Astrocyte of the spinal cord (primary cell): Measurements from ENCODE around the gene ZNF423.

Source experiments
- DNase-seq: peaks from one replicate; pipeline ENCODE4 v3.0.0; 2011; ENCODE audit warnings: low read depth, low spot score
- H3K4me3 ChIP-seq: 2 replicates; pipeline ENCODE4 v1.5.1; 2011; ENCODE audit warnings: low read depth, mild to moderate bottlenecking, low read length, moderate library complexity
- in situ Hi-C: cut with HindIII; loops from 2 replicates; pipeline ENCODE4 v1.10.0; 2017; ENCODE audit warnings: low sequenced_read_pairs
- TF ChIP-seq, protein P1 (sequence below): IDR thresholded peaks from 2 replicates; pipeline ENCODE4 v1.5.1; 2012; ENCODE audit warnings: low read depth, mild to moderate bottlenecking, low read length, inconsistent platforms

The ZNF423 gene

DNA sequence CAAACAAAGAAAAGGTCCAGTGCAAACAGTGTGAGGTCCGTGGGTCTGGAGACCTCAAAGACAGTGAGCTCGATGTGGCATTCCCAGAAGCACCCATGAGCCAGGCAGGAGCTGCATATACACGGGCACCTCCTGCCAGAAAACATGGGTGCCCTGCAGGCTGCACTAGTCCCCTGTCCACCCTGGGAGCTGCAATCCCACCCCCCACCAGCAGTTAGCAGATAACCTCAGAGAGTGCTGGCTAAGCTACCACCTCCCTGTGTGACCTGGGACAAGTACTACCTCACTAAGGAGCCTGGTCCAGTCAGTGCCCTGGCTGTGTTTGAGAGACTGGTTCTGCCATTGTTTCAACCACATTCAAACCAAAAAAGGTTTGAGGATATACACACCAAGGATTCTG lies 135.7 kb downstream of the ZNF423 start:
- no peak overlapping the region for H3K4me3 ChIP-seq
- in situ Hi-C loops: no loop called here
- TF ChIP-seq, protein P1, sequence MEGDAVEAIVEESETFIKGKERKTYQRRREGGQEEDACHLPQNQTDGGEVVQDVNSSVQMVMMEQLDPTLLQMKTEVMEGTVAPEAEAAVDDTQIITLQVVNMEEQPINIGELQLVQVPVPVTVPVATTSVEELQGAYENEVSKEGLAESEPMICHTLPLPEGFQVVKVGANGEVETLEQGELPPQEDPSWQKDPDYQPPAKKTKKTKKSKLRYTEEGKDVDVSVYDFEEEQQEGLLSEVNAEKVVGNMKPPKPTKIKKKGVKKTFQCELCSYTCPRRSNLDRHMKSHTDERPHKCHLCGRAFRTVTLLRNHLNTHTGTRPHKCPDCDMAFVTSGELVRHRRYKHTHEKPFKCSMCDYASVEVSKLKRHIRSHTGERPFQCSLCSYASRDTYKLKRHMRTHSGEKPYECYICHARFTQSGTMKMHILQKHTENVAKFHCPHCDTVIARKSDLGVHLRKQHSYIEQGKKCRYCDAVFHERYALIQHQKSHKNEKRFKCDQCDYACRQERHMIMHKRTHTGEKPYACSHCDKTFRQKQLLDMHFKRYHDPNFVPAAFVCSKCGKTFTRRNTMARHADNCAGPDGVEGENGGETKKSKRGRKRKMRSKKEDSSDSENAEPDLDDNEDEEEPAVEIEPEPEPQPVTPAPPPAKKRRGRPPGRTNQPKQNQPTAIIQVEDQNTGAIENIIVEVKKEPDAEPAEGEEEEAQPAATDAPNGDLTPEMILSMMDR: no peak
- no peak for DNase-seq

DNA sequence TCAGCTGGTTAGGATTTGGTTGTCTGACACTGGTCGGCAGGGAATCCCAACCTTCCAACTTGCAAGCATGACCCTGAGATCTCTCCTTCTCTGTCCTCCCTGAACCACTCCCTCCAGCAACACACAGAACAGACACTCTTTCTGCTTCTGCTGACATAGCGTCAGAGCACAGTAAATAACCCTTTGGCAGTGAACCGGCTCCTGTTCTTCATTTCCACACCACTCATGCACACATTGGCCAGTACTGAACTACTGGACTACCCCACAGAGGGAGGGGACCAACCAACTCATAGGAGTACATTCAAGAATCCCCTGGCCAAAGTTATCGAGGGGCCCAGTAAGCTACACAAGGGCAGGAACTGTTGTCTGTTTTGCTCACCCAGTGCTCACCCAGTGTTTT lies 138.2 kb downstream of the ZNF423 start:
- DNase-seq: no peak
- TF ChIP-seq, protein P1: no peak
- H3K4me3 ChIP-seq: no peak overlapping the region
- in situ Hi-C loops: no loop called here

DNA sequence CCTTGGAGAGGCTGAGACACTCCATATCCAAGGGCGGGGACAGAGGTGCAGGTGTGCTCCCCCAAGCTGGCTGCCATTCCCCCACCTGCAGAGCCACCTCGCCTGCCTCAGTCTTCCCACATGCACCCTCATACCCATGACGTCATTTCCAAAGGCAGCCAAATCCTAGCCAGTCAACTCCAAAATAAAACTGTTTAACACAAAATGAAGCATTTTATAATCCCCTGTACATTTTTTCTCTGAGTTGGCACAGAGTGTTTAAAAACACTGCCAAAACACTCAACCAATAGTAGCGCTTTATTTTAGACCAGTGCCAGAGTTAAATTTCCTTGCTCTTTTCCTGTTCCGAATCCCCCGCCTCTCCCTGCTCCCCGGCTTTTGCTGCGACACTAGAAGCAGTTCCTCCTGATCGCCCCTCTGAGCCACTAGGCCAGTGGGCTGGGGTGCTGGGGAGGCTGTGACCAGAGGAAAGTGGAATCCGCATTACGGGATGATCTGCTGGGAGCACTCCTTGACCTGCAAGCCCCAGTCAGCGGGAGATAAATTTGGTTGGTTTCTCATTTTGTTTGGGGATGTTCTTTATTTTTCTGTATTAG lies 139.5 kb downstream of the ZNF423 start:
- no peak for DNase-seq
- TF ChIP-seq, protein P1: no peak
- in situ Hi-C loops: no loop called here
- H3K4me3 ChIP-seq: no peak overlapping the region

DNA sequence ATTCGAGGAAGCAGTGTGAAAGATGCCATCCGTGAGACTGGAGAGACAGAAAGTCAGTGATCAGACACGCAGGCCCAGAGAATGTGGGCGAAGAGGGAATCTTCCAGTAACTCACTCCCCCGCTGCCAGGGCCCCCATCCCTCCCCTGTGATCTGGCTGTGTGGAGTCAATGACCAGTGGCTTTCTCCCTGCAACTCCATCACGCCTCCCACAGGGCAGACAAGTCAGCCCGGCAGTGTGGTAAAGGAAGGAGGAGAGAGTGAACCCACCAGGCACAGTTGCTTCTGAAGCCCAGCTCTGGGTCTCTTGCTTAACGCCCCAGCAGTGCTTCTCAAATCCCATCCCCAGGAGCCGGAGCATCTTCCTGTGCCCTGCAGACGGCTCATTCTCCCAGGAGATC lies 142.1 kb downstream of the ZNF423 start:
- in situ Hi-C loops: no loop called here
- TF ChIP-seq, protein P1: no peak
- no peak for DNase-seq
- H3K4me3 ChIP-seq: no peak overlapping the region

DNA sequence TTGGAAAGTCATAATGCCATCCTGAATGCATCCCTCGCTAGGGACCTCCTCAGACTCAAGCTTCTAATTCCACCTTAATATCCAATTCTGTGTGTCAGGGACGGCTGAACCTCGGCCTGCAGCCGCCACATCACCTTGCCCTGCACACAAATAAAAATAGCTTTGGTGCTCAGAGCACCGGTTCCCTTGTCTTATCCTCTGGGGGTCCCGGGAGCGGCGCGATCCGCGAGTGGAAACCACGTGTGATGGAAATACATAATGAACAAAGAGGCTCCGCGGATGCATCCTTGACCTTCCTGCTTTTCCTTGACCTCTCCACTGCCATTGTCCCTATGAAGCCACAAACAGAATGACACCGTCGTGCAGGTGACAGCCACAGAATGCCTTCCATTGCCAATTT lies 143.4 kb downstream of the ZNF423 start:
- TF ChIP-seq, protein P1: no peak
- H3K4me3 ChIP-seq: no peak overlapping the region
- no peak for DNase-seq
- in situ Hi-C loops: no loop called here

DNA sequence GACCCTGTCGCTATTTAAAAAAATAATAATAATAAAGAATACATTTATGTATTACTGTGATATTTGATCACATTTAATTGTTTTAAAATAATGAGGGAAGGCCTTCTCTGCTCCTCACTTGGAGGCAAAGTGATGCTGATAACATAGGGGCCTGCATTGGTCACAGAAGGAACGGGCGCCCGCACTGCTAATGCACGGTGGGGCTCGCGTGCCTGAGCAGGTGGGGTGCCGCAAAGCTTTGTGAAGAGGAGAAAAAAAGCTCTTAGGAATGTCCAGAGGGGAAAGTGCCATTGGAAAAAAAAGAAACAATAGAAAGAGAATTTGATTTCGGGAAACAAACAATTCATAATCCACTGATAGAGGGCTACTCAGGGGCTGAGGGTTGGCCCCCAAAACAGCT lies 143.8 kb downstream of the ZNF423 start:
- TF ChIP-seq, protein P1: no peak
- no peak for DNase-seq
- in situ Hi-C loops: no loop called here
- no peak overlapping the region for H3K4me3 ChIP-seq

DNA sequence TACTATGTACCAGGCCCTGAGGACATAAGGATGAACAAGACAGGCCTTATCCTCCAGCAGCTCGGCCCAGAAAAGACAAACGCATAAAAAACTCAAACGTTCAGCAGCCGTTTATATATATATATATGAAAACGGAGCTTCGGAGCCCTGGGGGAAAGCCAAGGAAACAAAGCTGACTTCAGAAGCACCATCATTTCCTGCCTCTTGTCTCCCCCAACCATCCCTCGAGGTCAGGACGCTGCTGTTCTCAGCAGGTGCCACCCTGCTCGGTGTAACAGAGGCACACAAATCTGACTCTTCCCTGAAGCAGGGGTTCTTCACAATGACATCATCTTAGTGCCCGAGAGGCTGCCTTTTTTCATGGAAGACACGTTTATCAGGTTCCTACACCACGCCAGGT lies 146.9 kb downstream of the ZNF423 start:
- no peak overlapping the region for H3K4me3 ChIP-seq
- DNase-seq: no peak
- in situ Hi-C loops: no loop called here
- TF ChIP-seq, protein P1: no peak
